HEK293 (cell line): Measurements from ENCODE around the gene SURF1.
"Not testable (repeated sequence)": the region's sequence is repeated elsewhere in the genome, so short reads cannot be mapped to it uniquely, and the experiment has no call there.

Source experiments
- ZIC2 ChIP-seq: fragments of 450-650 bp; formaldehyde crosslinking; IDR thresholded peaks from 2 replicates; pipeline ENCODE4 v1.5.1; 2016; ENCODE audit warnings: missing biosample characterization, missing genetic modification characterization
- ZNF132 ChIP-seq: fragments of 450-650 bp; formaldehyde crosslinking; IDR thresholded peaks from 2 replicates; pipeline ENCODE4 v1.5.1; 2017; ENCODE audit warnings: missing biosample characterization, missing genetic modification characterization, borderline replicate concordance
- ZNF423 ChIP-seq: fragments of 450-650 bp; formaldehyde crosslinking; IDR thresholded peaks from 2 replicates; pipeline ENCODE4 v1.5.1; 2016; ENCODE audit warnings: missing biosample characterization, missing genetic modification characterization
- ZSCAN16 ChIP-seq: fragments of 450-650 bp; formaldehyde crosslinking; IDR thresholded peaks from 2 replicates; pipeline ENCODE4 v1.5.1; 2016; ENCODE audit warnings: missing biosample characterization, missing genetic modification characterization
- TF ChIP-seq, protein P1 (sequence below): fragments of 450-650 bp; formaldehyde crosslinking; IDR thresholded peaks from 2 replicates; pipeline ENCODE4 v1.5.1; 2016; ENCODE audit warnings: missing biosample characterization, missing genetic modification characterization
- TF ChIP-seq, protein P2 (sequence below): fragments of 450-650 bp; formaldehyde crosslinking; IDR thresholded peaks from 2 replicates; pipeline ENCODE4 v1.5.1; 2016; ENCODE audit warnings: missing biosample characterization, missing genetic modification characterization

DNA sequence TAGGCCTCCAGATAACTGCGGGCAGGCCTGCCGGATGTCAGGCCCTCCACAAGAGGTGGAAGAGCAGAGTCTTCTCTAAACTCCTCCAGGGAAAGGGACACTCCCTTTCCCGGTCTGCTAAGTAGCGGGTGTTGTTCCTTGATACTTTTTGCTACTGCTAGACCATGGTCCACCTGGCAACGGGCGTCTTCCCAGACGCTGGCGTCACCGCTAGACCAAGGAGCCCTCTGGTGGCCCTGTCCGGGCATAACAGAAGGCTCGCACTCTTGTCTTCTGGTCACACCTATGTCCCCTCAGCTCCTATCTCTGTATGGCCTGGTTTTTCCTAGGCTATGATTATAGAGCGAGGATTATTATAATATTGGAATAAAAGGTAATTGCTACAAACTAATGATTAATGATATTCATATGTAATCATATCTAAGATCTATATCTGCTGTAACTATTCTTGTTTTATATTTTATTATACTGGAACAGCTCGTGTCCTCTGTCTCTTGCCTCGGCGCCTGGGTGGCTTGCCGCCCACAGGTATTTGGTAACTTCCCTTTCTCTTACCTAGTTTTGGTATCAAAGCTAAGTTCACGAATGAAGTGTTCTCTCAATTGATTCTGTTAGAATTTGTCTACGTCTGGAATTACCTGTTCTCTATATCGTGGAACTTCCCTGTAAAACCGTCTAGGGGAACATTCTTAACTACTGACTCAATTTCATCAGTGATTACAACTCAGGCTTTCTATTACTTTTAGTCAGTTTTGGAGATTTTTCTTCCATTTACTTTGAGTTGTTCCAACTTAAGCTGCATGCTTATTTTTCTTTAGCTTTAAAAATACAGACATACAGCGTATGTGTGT is 26.8 kb downstream of the SURF1 start:
- not testable (repeated sequence) for TF ChIP-seq ZSCAN16 (tag by site-specific recombination); ZIC2 (tag by site-specific recombination); ZNF132 (tag by site-specific recombination); ZNF423
- TF ChIP-seq, protein P1, sequence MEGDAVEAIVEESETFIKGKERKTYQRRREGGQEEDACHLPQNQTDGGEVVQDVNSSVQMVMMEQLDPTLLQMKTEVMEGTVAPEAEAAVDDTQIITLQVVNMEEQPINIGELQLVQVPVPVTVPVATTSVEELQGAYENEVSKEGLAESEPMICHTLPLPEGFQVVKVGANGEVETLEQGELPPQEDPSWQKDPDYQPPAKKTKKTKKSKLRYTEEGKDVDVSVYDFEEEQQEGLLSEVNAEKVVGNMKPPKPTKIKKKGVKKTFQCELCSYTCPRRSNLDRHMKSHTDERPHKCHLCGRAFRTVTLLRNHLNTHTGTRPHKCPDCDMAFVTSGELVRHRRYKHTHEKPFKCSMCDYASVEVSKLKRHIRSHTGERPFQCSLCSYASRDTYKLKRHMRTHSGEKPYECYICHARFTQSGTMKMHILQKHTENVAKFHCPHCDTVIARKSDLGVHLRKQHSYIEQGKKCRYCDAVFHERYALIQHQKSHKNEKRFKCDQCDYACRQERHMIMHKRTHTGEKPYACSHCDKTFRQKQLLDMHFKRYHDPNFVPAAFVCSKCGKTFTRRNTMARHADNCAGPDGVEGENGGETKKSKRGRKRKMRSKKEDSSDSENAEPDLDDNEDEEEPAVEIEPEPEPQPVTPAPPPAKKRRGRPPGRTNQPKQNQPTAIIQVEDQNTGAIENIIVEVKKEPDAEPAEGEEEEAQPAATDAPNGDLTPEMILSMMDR (tag by site-specific recombination), result peak; percentile 34; the same call in 1 of the 2 replicates
- TF ChIP-seq, protein P2, sequence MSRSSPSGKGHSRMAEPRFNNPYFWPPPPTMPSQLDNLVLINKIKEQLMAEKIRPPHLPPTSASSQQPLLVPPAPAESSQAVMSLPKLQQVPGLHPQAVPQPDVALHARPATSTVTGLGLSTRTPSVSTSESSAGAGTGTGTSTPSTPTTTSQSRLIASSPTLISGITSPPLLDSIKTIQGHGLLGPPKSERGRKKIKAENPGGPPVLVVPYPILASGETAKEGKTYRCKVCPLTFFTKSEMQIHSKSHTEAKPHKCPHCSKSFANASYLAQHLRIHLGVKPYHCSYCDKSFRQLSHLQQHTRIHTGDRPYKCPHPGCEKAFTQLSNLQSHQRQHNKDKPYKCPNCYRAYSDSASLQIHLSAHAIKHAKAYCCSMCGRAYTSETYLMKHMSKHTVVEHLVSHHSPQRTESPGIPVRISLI (tag by site-specific recombination), result not testable (repeated sequence)
